ENCODE results near the gene PLSCR3. TPM values are rescaled to one million over a fixed set of nuclear protein-coding genes. Genes with fewer than 3 reads are reported as not detected.

PLSCR3 gene
- total RNA-seq, 6 experiments from 2014 or later, result 5.5 to 8.9 (median 6.4) TPM

DNA sequence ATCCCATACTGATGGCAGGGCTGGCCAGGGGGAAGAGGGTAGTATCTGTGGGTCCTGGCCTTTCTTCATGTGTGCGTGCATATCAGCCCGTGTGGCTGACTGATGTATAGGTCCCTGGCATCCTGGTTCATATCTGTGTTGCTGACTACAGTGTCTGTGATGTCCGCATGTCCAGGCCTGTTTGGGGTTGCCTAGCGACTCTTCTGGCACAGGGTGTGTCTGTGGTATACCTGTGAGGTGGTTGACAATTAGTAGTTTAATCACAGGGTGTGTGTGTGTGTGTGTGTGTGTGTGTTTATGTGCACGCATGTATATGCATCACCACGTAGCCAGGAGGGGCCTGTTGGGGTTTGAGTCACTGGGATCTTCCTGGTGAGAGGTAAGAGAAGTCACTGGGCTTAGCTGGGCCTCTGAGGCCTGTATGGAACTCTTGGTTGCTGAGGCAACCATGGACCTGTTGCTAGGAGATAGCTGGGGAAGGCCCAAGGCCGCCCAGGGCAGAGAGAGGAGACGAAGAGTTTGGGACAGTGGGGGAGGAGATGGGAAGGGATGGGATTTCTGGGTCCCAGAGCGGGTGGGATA, 40.0 kb downstream of the PLSCR3 start:
- no peaks in the 10 kb centered on the region for H3K27me3 ChIP-seq
- no peaks in the 10 kb centered on the region for H3K36me3 ChIP-seq
- H3K9me3 ChIP-seq, result no peaks in the 10 kb centered on the region
- no peak overlapping the region for H3K4me3 ChIP-seq
- 78% methylated on average over 5 of the region's 9 CpGs for WGBS (ENCODE audit: insufficient coverage, low coverage, low lambda C conversion rate, missing lambda C conversion rate)
- peaks cover 0 to 26% (median 7%) of the 10 kb centered on the region in 4 donors for H3K4me1 ChIP-seq
- ATAC-seq (no peak), DNase-seq (no peak)
- intact Hi-C loops (cut with DNase I), result loop anchor here in 1 of 2 donors (10.0 kb wide), 1 partner anchor 160 kb away; no protein-coding TSS in a partner anchor
- H3K27ac ChIP-seq, result no peak overlapping the region
- no peak for TF ChIP-seq POLR2A (IDR thresholded peaks at IDR 0.05)
- TF ChIP-seq, protein P1, sequence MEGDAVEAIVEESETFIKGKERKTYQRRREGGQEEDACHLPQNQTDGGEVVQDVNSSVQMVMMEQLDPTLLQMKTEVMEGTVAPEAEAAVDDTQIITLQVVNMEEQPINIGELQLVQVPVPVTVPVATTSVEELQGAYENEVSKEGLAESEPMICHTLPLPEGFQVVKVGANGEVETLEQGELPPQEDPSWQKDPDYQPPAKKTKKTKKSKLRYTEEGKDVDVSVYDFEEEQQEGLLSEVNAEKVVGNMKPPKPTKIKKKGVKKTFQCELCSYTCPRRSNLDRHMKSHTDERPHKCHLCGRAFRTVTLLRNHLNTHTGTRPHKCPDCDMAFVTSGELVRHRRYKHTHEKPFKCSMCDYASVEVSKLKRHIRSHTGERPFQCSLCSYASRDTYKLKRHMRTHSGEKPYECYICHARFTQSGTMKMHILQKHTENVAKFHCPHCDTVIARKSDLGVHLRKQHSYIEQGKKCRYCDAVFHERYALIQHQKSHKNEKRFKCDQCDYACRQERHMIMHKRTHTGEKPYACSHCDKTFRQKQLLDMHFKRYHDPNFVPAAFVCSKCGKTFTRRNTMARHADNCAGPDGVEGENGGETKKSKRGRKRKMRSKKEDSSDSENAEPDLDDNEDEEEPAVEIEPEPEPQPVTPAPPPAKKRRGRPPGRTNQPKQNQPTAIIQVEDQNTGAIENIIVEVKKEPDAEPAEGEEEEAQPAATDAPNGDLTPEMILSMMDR (IDR thresholded peaks at IDR 0.05), result no peak

DNA sequence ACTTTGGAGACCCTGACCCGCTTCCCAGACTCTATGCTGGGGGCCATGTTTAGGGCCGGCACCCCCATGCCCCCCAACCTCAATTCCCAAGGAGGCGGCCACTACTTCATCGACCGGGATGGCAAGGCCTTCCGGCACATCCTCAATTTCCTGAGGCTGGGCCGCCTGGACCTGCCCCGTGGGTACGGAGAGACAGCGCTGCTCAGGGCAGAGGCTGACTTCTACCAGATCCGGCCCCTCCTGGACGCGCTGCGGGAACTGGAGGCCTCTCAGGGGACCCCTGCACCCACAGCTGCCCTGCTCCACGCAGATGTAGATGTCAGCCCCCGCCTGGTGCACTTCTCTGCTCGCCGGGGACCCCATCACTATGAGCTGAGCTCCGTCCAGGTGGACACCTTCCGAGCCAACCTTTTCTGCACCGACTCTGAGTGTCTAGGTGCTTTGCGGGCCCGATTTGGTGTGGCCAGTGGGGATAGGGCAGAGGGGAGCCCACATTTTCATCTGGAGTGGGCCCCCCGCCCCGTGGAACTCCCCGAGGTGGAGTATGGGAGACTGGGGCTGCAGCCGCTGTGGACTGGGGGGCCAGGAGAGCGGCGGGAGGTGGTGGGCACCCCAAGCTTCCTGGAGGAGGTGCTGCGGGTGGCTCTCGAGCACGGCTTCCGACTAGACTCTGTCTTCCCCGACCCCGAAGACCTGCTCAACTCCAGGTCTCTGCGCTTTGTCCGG, 41.3 kb downstream of the PLSCR3 start:
- Histone ChIP-seq H3K36me3 (no peaks in the 10 kb centered on the region), H3K4me1 (peaks cover 0 to 26% (median 7%) of the 10 kb centered on the region in 4 donors), H3K4me3 (peak overlapping the region in 2 of 3 donors; percentile 71 to 96), H3K27ac (no peak overlapping the region), H3K9me3 (no peaks in the 10 kb centered on the region), H3K27me3 (no peaks in the 10 kb centered on the region)
- intact Hi-C loops (cut with DNase I), result loop anchor here in 1 of 2 donors (10.0 kb wide), 1 partner anchor 162 kb away; no protein-coding TSS in a partner anchor
- TF ChIP-seq, protein P1 (IDR thresholded peaks at IDR 0.05), result no peak
- no peak for TF ChIP-seq POLR2A (IDR thresholded peaks at IDR 0.05)
- WGBS (ENCODE audit: insufficient coverage, low coverage, low lambda C conversion rate, missing lambda C conversion rate), result 70% methylated on average over 2 of the region's 37 CpGs
- no peak for ATAC-seq
- no peak for DNase-seq

DNA sequence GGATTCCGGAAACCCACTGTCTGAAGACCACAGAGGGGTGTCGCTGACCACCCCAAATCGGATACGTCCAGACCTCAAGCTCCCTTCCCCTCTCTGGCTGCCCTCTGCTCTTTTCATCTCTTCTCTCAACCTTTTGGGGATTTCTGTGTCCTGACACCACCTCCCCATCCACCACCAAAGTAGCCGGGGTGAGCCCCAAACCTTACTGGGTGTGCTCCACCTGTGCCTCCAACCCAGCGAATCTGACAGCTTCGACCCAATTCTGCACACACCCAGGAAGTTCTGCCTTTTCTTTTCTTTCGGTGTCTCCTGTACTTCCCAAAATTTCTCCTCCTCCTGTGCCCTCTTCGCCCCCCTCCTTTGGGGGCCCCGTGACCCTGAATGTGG, 41.8 kb downstream of the PLSCR3 start:
- peaks cover 0 to 26% (median 7%) of the 10 kb centered on the region in 4 donors for H3K4me1 ChIP-seq
- peak overlapping the region; percentile 93 to 98 (median 97) for H3K27ac ChIP-seq
- intact Hi-C loops (cut with DNase I), result loop anchor here in 1 of 2 donors (10.0 kb wide), 1 partner anchor 162 kb away; no protein-coding TSS in a partner anchor
- no peaks in the 10 kb centered on the region for H3K9me3 ChIP-seq
- no peak for DNase-seq
- peak overlapping the region; percentile 71 to 96 (median 86) for H3K4me3 ChIP-seq
- ATAC-seq, result no peak
- WGBS (ENCODE audit: insufficient coverage, low coverage, low lambda C conversion rate, missing lambda C conversion rate), result 40% methylated on average over 6 of the region's 10 CpGs
- no peaks in the 10 kb centered on the region for H3K27me3 ChIP-seq
- no peak for TF ChIP-seq POLR2A (IDR thresholded peaks at IDR 0.05)
- TF ChIP-seq, protein P1 (IDR thresholded peaks at IDR 0.05), result peak in 1 of 4 donors; percentile 35
- H3K36me3 ChIP-seq, result no peaks in the 10 kb centered on the region

DNA sequence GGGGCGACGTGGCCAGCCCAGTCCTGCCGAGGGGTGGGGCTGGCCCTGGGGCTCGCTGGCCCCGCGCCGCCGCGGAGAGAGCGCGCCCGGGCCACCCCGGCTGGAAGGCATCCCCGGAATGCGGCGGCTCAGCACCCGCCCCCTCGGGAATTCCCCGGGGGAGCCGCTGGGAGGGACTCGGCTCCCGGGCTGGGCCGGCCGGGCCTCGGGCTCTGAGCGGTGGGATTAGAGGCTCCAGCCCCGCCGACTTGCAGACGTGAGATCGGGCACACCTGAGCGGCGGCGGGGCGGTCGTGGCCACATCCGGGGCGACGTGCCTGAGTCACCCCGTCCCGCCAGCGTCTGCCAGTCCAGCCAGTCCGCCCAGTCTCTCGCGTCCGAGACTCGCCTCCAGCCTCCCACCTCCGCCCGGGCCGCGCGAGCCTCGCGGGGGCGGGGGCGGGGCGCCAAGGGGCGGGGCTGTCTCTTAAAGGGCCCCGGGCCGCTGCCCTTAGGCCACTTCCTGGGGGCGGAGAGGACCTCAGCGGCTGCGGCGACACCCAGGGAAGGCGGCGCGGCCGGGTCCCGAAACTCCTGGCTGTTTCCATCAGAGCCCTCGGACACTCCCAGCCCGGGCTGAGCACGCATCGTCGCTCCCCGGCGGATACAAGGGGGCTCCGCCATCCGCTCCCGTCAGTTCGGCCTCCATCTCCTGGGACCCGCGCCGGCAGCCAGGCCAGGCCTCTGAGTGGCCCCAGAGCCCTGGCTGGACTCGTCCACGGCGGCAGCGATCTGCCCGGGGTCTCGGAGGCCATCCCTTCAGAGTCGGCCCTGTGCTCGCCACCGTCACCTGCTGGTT, 42.4 kb downstream of the PLSCR3 start, which contains the start of gene KCTD11:
KCTD11 (plus strand) TSS at position 498 of the 838 bp plus-strand sequence.
- intact Hi-C loops (cut with DNase I), result loop anchor here in 1 of 2 donors (10.0 kb wide), 1 partner anchor 163 kb away; no protein-coding TSS in a partner anchor
- WGBS (ENCODE audit: insufficient coverage, low coverage, low lambda C conversion rate, missing lambda C conversion rate), result no CpG with 5 or more reads among the region's 91 CpGs
- DNase-seq, result peak; percentile 92 to 93 (median 92)

More for the DNA sequence above, 42.4 kb downstream of the PLSCR3 start, which contains the start of gene KCTD11:
- peak; percentile 70 to 84 (median 76) for ATAC-seq
- Histone ChIP-seq H3K9me3 (no peaks in the 10 kb centered on the region), H3K4me3 (peak within 1 kb of the TSS; percentile 71 to 96 (median 86)), H3K27me3 (no peaks in the 10 kb centered on the region), H3K36me3 (no peaks in the 10 kb centered on the region), H3K27ac (peak within 1 kb of the TSS; percentile 93 to 98 (median 97)), H3K4me1 (peaks cover 0 to 26% (median 7%) of the 10 kb centered on the region in 4 donors)
- TF ChIP-seq, protein P1 (IDR thresholded peaks at IDR 0.05), result peak in 3 of 4 donors; percentile 31 to 35 (median 32)
- peak; percentile 73 for TF ChIP-seq POLR2A (IDR thresholded peaks at IDR 0.05)

Data from right lobe of liver (tissue), 6 donors.